ENCODE data around the gene HTT-AS.

DNA sequence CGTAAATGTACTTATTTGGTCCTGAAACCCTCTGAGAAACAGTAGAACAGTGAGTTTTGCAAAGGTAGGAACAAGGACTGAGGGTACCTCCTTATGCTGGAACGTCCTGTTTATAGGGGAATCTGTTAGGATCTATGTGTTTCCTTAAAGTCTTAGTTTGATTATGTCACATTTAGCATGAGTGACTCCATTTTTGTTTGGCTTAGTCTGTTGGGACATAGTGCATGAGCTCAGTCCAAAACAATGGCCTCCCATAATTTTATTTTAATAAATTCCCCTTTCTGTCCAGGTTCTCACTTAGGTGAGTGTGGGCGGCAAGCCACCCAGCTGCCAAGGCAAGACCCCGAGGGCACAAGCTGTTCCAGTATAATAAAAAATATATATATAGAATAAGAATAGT lies 27.7 kb downstream of the HTT-AS start:
- TF ChIP-seq, protein P1, sequence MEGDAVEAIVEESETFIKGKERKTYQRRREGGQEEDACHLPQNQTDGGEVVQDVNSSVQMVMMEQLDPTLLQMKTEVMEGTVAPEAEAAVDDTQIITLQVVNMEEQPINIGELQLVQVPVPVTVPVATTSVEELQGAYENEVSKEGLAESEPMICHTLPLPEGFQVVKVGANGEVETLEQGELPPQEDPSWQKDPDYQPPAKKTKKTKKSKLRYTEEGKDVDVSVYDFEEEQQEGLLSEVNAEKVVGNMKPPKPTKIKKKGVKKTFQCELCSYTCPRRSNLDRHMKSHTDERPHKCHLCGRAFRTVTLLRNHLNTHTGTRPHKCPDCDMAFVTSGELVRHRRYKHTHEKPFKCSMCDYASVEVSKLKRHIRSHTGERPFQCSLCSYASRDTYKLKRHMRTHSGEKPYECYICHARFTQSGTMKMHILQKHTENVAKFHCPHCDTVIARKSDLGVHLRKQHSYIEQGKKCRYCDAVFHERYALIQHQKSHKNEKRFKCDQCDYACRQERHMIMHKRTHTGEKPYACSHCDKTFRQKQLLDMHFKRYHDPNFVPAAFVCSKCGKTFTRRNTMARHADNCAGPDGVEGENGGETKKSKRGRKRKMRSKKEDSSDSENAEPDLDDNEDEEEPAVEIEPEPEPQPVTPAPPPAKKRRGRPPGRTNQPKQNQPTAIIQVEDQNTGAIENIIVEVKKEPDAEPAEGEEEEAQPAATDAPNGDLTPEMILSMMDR (IDR thresholded peaks at IDR 0.05), result no peak
- no peak for TF ChIP-seq POLR2A (IDR thresholded peaks at IDR 0.05)

All from suprapubic skin (tissue), 3 donors.